ENCODE data around the gene WDR45.

DNA sequence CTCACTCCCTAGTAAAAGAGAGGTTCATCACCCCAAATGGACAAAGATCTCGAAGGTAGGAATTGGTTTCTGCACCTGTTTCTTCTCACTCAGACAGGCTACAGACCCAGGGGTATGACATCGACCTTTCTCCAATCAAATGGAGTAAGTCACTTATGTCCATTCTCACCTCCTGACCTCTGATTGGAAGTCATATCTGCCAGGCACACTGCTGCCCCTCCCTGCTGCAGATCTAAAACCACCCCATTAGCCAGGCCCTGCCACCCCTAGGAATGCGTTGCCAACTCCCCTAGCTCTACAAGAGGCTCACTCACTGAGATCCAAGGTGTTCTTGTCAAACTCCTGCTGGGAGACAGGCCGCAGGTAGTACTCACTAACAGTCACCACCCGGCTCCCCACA is 37.0 kb upstream of the WDR45 start:
- TF ChIP-seq, protein P1, sequence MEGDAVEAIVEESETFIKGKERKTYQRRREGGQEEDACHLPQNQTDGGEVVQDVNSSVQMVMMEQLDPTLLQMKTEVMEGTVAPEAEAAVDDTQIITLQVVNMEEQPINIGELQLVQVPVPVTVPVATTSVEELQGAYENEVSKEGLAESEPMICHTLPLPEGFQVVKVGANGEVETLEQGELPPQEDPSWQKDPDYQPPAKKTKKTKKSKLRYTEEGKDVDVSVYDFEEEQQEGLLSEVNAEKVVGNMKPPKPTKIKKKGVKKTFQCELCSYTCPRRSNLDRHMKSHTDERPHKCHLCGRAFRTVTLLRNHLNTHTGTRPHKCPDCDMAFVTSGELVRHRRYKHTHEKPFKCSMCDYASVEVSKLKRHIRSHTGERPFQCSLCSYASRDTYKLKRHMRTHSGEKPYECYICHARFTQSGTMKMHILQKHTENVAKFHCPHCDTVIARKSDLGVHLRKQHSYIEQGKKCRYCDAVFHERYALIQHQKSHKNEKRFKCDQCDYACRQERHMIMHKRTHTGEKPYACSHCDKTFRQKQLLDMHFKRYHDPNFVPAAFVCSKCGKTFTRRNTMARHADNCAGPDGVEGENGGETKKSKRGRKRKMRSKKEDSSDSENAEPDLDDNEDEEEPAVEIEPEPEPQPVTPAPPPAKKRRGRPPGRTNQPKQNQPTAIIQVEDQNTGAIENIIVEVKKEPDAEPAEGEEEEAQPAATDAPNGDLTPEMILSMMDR (IDR thresholded peaks at IDR 0.05), result no peak
- TF ChIP-seq POLR2A (IDR thresholded peaks at IDR 0.05), result no peak
- TF ChIP-seq EP300 (IDR thresholded peaks at IDR 0.05), result no peak
